SK-N-SH (cell line): ENCODE data around the gene C17orf113. TPM values are rescaled to one million over a fixed set of nuclear protein-coding genes. Genes with fewer than 3 reads are reported as not detected.

Source experiments
- CTCF ChIA-PET: fragments of 300-600, 350-600 bp; formaldehyde crosslinking; extraction: SDS; loops from one replicate; lab custom pipeline; 2021; lab: Yijun Ruan, JAX
- POLR2A ChIA-PET: fragments of 350-600 bp; sonication (Branson Sonifier 250); formaldehyde crosslinking; extraction: SDS; loops from one replicate; lab custom pipeline; 2020; ENCODE audit warnings: antibody characterized with exemption, inconsistent platforms; lab: Yijun Ruan, JAX
- DNase-seq: peaks from one replicate; pipeline ENCODE4 v3.0.0; 2012
- H2AFZ ChIP-seq: fragments of 200-600 bp; sonication (generic); 2 replicates; pipeline ENCODE4 v1.8.1; 2016; ENCODE audit warnings: antibody characterized with exemption, mild to moderate bottlenecking, low read depth
- H3F3A ChIP-seq: fragments of 200-600 bp; sonication (generic); replicated peaks from 2 replicates; pipeline ENCODE3; 2016; ENCODE audit warnings: antibody characterized with exemption, mild to moderate bottlenecking; ENCODE audit not compliant: insufficient read depth
- H3K27ac ChIP-seq, 2 experiments: fragments of 200-500 bp in 1 of 2; fragments of 200-600 bp in 1 of 2; sonication (Bioruptor generic) in 1 of 2; sonication (generic), shearing (Covaris generic) in 1 of 2; 2 replicates each; pipeline versions ENCODE4 v1.5.1 to v1.6.1; 2014 to 2016; ENCODE audit warnings: low read depth in 2 of 2, inconsistent platforms in 1 of 2, low read length in 1 of 2, mild to moderate bottlenecking in 1 of 2, mixed read lengths in 1 of 2
- H3K27me3 ChIP-seq: fragments of 200-600 bp; sonication (generic), shearing (Covaris generic); 2 replicates; pipeline ENCODE4 v1.6.1; 2016; ENCODE audit warnings: mixed run types; ENCODE audit not compliant: insufficient read depth
- H3K36me3 ChIP-seq, 2 experiments: fragments of 200-500 bp in 1 of 2; fragments of 200-600 bp in 1 of 2; sonication (Bioruptor generic) in 1 of 2; sonication (generic) in 1 of 2; replicated peaks in 1 of 2; 2 replicates each; pipeline versions ENCODE3 to v1.5.1; 2014 to 2016; ENCODE audit warnings: low read length in 1 of 2, mild to moderate bottlenecking in 1 of 2; ENCODE audit not compliant: insufficient read depth in 2 of 2, control insufficient read depth in 1 of 2
- H3K4me1 ChIP-seq, 2 experiments: fragments of 200-500 bp in 1 of 2; fragments of 200-600 bp in 1 of 2; sonication (Bioruptor generic) in 1 of 2; sonication (generic), shearing (Covaris generic) in 1 of 2; 2 replicates each; pipeline versions ENCODE4 v1.5.1 to v1.6.1; 2014 to 2016; ENCODE audit warnings: low read depth in 1 of 2, low read length in 1 of 2, mixed run types in 1 of 2; ENCODE audit not compliant: insufficient read depth in 2 of 2, control insufficient read depth in 1 of 2
- H3K4me2 ChIP-seq: fragments of 200-600 bp; sonication (generic), shearing (Covaris generic); 2 replicates; pipeline ENCODE4 v1.6.1; 2017; ENCODE audit warnings: mixed run types
- H3K4me3 ChIP-seq, 2 experiments: fragments of 200-500 bp in 1 of 2; fragments of 200-600 bp in 1 of 2; sonication (Bioruptor generic) in 1 of 2; sonication (generic), shearing (Covaris generic) in 1 of 2; 2 replicates each; pipeline versions ENCODE4 v1.5.1 to v1.8.1; 2014 to 2016; ENCODE audit warnings: low read depth in 2 of 2, inconsistent platforms in 1 of 2, low read length in 1 of 2, mild to moderate bottlenecking in 1 of 2, mixed read lengths in 1 of 2, moderate library complexity in 1 of 2
- H3K79me2 ChIP-seq: fragments of 200-600 bp; sonication (generic); 2 replicates; pipeline ENCODE4 v1.8.1; 2017; ENCODE audit warnings: mild to moderate bottlenecking; ENCODE audit not compliant: insufficient read depth
- H3K9ac ChIP-seq: fragments of 200-600 bp; sonication (generic); 2 replicates; pipeline ENCODE4 v1.6.1; 2017; ENCODE audit warnings: mixed run types
- H3K9me2 ChIP-seq: fragments of 200-600 bp; sonication (generic); 2 replicates; pipeline ENCODE4 v1.6.1; 2017; ENCODE audit warnings: mixed run types
- H3K9me3 ChIP-seq: fragments of 200-600 bp; sonication (generic); 2 replicates; pipeline ENCODE4 v1.6.1; 2017; ENCODE audit warnings: mixed run types, mild to moderate bottlenecking, moderate library complexity
- H4K20me1 ChIP-seq: fragments of 200-600 bp; sonication (generic); 2 replicates; pipeline ENCODE4 v1.6.1; 2017; ENCODE audit warnings: mild to moderate bottlenecking, mixed run types; ENCODE audit not compliant: insufficient read depth
- CHD2 ChIP-seq: fragments of 150-350 bp; IDR thresholded peaks from 2 replicates; pipeline ENCODE4 v1.6.1; 2018; ENCODE audit warnings: low read length; ENCODE audit not compliant: partially characterized antibody
- CTCF ChIP-seq: fragments of 200-600 bp; sonication (generic); IDR thresholded peaks from 2 replicates; pipeline ENCODE4 v1.6.1; 2017; ENCODE audit warnings: antibody characterized with exemption, mild to moderate bottlenecking, moderate library complexity
- EZH2phosphoT487 ChIP-seq: fragments of 200-600 bp; sonication (generic); IDR thresholded peaks from 2 replicates; pipeline ENCODE4 v1.6.1; 2017; ENCODE audit warnings: low read depth, mixed run types, mild to moderate bottlenecking, antibody characterized with exemption, moderate library complexity, borderline replicate concordance
- GABPA ChIP-seq: IDR thresholded peaks from 2 replicates; pipeline ENCODE4 v1.4.0; 2012; ENCODE audit warnings: low read depth, mild to moderate bottlenecking
- IRF3 ChIP-seq: fragments of 150-350 bp; IDR thresholded peaks from 2 replicates; pipeline ENCODE4 v1.6.1; 2016; ENCODE audit warnings: mild to moderate bottlenecking, low read depth, low read length
- NFIC ChIP-seq: IDR thresholded peaks from 2 replicates; pipeline ENCODE4 v1.4.0; 2012; ENCODE audit warnings: borderline replicate concordance
- NRF1 ChIP-seq: IDR thresholded peaks from 2 replicates; pipeline ENCODE4 v1.6.1; 2012; ENCODE audit warnings: low read depth, mild to moderate bottlenecking, low read length
- PBX3 ChIP-seq: IDR thresholded peaks from 2 replicates; pipeline ENCODE4; 2012
- RFX5 ChIP-seq: IDR thresholded peaks from 2 replicates; pipeline ENCODE4 v1.6.1; 2012; ENCODE audit warnings: mild to moderate bottlenecking, improper control_type of control experiment, low read length
- SMC3 ChIP-seq: IDR thresholded peaks from 2 replicates; pipeline ENCODE4 v1.6.1; 2012; ENCODE audit warnings: low read depth, low read length, improper control_type of control experiment
- TAF1 ChIP-seq: IDR thresholded peaks from 2 replicates; pipeline ENCODE4 v1.6.1; 2012; ENCODE audit warnings: low read depth, mild to moderate bottlenecking, low read length, moderate library complexity, borderline replicate concordance
- TEAD4 ChIP-seq: IDR thresholded peaks from 2 replicates; pipeline ENCODE4 v1.4.0; 2012; ENCODE audit warnings: mild to moderate bottlenecking, borderline replicate concordance; ENCODE audit not compliant: insufficient read depth
- USF1 ChIP-seq: IDR thresholded peaks from 2 replicates; pipeline ENCODE4 v1.4.0; 2012; ENCODE audit warnings: low read depth, borderline replicate concordance
- WGBS: methylation state at CpG from one replicate; pipeline ENCODE4 v1.1.6; 2017; ENCODE audit warnings: low lambda C conversion rate; 5-methylcytosine and 5-hydroxymethylcytosine counted together
- polyA plus RNA-seq, 3 experiments: library from polyadenylated mRNA; depleted of rRNA; stranded (reverse); fragments of >200 nt; gene quantifications; 2 replicates each; pipeline ENCODE4 v1.2.3, GENCODE V29; 2012

Gene C17orf113
- polyA plus RNA-seq, 1 of the 3 experiments (the other 2 are of a cell fraction), result 0.44 TPM

- no peak for DNase-seq
- Histone ChIP-seq H3K79me2 (no peaks in the 10 kb centered on the region), H3K4me2 (no peak overlapping the region), H3K27me3 (no peaks in the 10 kb centered on the region), H2AFZ (no peak overlapping the region), H4K20me1 (no peaks in the 10 kb centered on the region), H3K4me1 (peaks cover 4 to 7% of the 10 kb centered on the region in 2 experiments; a peak in 2 of 4 replicates), H3K9me3 (no peaks in the 10 kb centered on the region), H3K9me2 (no peaks in the 10 kb centered on the region), H3K4me3 (no peak overlapping the region), H3F3A (peaks cover 22% of the 10 kb centered on the region), H3K9ac (no peak overlapping the region), H3K27ac (no peak overlapping the region), H3K36me3 (peaks cover 1 to 10% of the 10 kb centered on the region in 2 experiments)
- CTCF ChIA-PET, result interaction anchor here (1.1 to 17.3 kb wide), 5 partner anchors 23 to 80 kb away, joined by 4 to 496 read pairs (median 5); partner anchors contain the start of genes DHX58, HSPB9, KAT2A and ZNF385C
- WGBS, result 82% methylated on average over 19 of the region's 19 CpGs
- POLR2A ChIA-PET, result interaction anchor here (1.3 kb wide), 1 partner anchor 77 kb away, joined by 5 read pairs; no protein-coding TSS in a partner anchor
- TF ChIP-seq SMC3 (no peak), TEAD4 (no peak), USF1 (no peak), NRF1 (no peak), EZH2phosphoT487 (no peak), CTCF (no peak), IRF3 (no peak), GABPA (no peak), PBX3 (no peak), CHD2 (no peak), NFIC (no peak), RFX5 (no peak), TAF1 (no peak)
These were observed 22.2 kb downstream of the C17orf113 start for GRCh38 chr17:42027961-42028790.
